GM12878 (cell line): ENCODE data around the gene RNPC3. TPM values are rescaled to one million over a fixed set of nuclear protein-coding genes. Genes with fewer than 3 reads are reported as not detected.

Experiments used
- ATAC-seq: fragments of 200-7000 bp; cut with Tn5 transposase; 3 replicates; pipeline ENCODE4 v1.9.1; 2020; ENCODE audit warnings: mild to moderate bottlenecking, moderate library complexity
- BruUV-seq: library from RNA; stranded (reverse); fragments of 400-500 nt; replicated peaks from 2 replicates; lab custom pipeline; 2021; lab: Mats Ljungman, UMichigan
- CTCF ChIA-PET: fragments of 300-600 bp; sonication (Branson Sonifier 250); formaldehyde crosslinking; extraction: SDS; loops from one replicate; lab custom pipeline; 2021; ENCODE audit warnings: inconsistent platforms; lab: Yijun Ruan, JAX
- POLR2A ChIA-PET: fragments of 350-600 bp; formaldehyde crosslinking; extraction: SDS; loops from one replicate; lab custom pipeline; 2021; ENCODE audit warnings: inconsistent platforms; lab: Charles Lee
- RAD21 ChIA-PET: fragments of 300-600 bp; sonication (Branson Sonifier 250); formaldehyde crosslinking; loops from one replicate; lab custom pipeline; 2023; ENCODE audit warnings: antibody characterized with exemption; ENCODE audit not compliant: unreplicated experiment; lab: Charles Lee
- SMC1A ChIA-PET: fragments of 300-600 bp; sonication (Branson Sonifier 250); formaldehyde crosslinking; loops from one replicate; lab custom pipeline; 2023; ENCODE audit not compliant: unreplicated experiment, uncharacterized antibody; lab: Charles Lee
- DNase-seq: peaks from one replicate; pipeline ENCODE4 v3.0.0-alpha.2; 2011; ENCODE audit warnings: low read depth, low spot score
- FAIRE-seq: peaks from 3 replicates; lab custom pipeline; 2011; peaks lifted over from hg19 to GRCh38; lab: Jason Lieb, UNC
- H2AFZ ChIP-seq: 2 replicates; pipeline ENCODE4 v1.6.0; 2011; ENCODE audit warnings: low read depth, low read length, control low read depth; ENCODE audit not compliant: control insufficient read depth
- H3K27ac ChIP-seq: 2 replicates; pipeline ENCODE4 v1.5.1; 2011; ENCODE audit warnings: control low read depth; ENCODE audit not compliant: control insufficient read depth, insufficient read depth
- H3K27me3 ChIP-seq, 2 experiments: replicated peaks in 1 of 2; 2 replicates each; pipeline versions ENCODE4 v1.6.0 to v1.6.1; 2011; ENCODE audit warnings: low read length in 1 of 2; ENCODE audit not compliant: control insufficient read depth in 2 of 2, insufficient read depth in 2 of 2
- H3K36me3 ChIP-seq, 2 experiments: 2 replicates each; pipeline ENCODE4 v1.5.1; 2011; ENCODE audit warnings: low read length in 1 of 2; ENCODE audit not compliant: control insufficient read depth in 2 of 2, insufficient read depth in 2 of 2
- H3K4me1 ChIP-seq: 2 replicates; pipeline ENCODE4 v1.6.1; 2011; ENCODE audit warnings: mild to moderate bottlenecking, low read length, moderate library complexity, mixed read lengths; ENCODE audit not compliant: control insufficient read depth, insufficient read depth
- H3K4me2 ChIP-seq: 2 replicates; pipeline ENCODE4 v1.6.0; 2011; ENCODE audit warnings: control low read depth; ENCODE audit not compliant: control insufficient read depth, insufficient read depth
- H3K4me3 ChIP-seq: fragments of 200-600 bp; sonication (generic); 2 replicates; pipeline ENCODE4 v1.5.1; 2016
- H3K79me2 ChIP-seq: 2 replicates; pipeline ENCODE4 v1.6.0; 2011; ENCODE audit warnings: low read length; ENCODE audit not compliant: control insufficient read depth, insufficient read depth
- H3K9ac ChIP-seq: 2 replicates; pipeline ENCODE4 v1.8.0; 2011; ENCODE audit warnings: low read length, control low read depth, mixed read lengths; ENCODE audit not compliant: control insufficient read depth, insufficient read depth
- H3K9me3 ChIP-seq: replicated peaks from 3 replicates; pipeline ENCODE4 v1.5.1; 2011; ENCODE audit warnings: mild to moderate bottlenecking, low read length; ENCODE audit not compliant: control insufficient read depth, insufficient read depth
- H4K20me1 ChIP-seq: 2 replicates; pipeline ENCODE4 v1.6.0; 2011; ENCODE audit not compliant: control insufficient read depth, insufficient read depth
- BCL11A ChIP-seq: IDR thresholded peaks from 2 replicates; pipeline ENCODE4 v1.6.1; 2011; ENCODE audit warnings: low read depth, low read length
- BHLHE40 ChIP-seq, 2 experiments: fragments of 450-650 bp in 1 of 2; IDR thresholded peaks; 2 replicates each; pipeline ENCODE4 v1.6.1; 2011 to 2017; ENCODE audit warnings: low read depth in 2 of 2, borderline replicate concordance in 1 of 2, improper control_type of control experiment in 1 of 2, low read length in 1 of 2, mild to moderate bottlenecking in 1 of 2
- EED ChIP-seq: sonication (generic); IDR thresholded peaks from 2 replicates; pipeline ENCODE4 v1.6.1; 2016; ENCODE audit warnings: antibody characterized with exemption, low read depth
- EZH2 ChIP-seq: IDR thresholded peaks from 2 replicates; pipeline ENCODE4 v1.6.1; 2012; ENCODE audit warnings: low read depth, mild to moderate bottlenecking, control low read depth, inconsistent platforms, low read length, borderline replicate concordance; ENCODE audit not compliant: control insufficient read depth
- NR2F1 ChIP-seq: fragments of 450-650 bp; conservative IDR thresholded peaks from 2 replicates; pipeline ENCODE4 v1.6.1; 2017; ENCODE audit warnings: mild to moderate bottlenecking
- SMAD1 ChIP-seq: fragments of 450-650 bp; IDR thresholded peaks from 2 replicates; pipeline ENCODE4 v1.6.1; 2018; ENCODE audit warnings: mild to moderate bottlenecking, low read depth; ENCODE audit not compliant: partially characterized antibody
- SMC3 ChIP-seq: IDR thresholded peaks from 2 replicates; pipeline ENCODE4 v1.6.1; 2011; ENCODE audit warnings: low read length, improper control_type of control experiment, borderline replicate concordance
- STAT3 ChIP-seq: IDR thresholded peaks from 2 replicates; pipeline ENCODE4 v1.6.1; 2011; ENCODE audit warnings: low read depth, low read length, improper control_type of control experiment
- in situ Hi-C: fragments of 300-500 bp; cut with MboI; formaldehyde crosslinking; loops from 9 replicates; pipeline ENCODE4 v1.14.3; 2018; ENCODE audit warnings: mixed read lengths
- intact Hi-C: fragments of 100-400 bp; cut with micrococcal nuclease; formaldehyde crosslinking; loops from one replicate; pipeline ENCODE4 v1.14.2; 2022; ENCODE audit not compliant: unreplicated experiment
- polyA plus RNA-seq, 11 experiments: library from polyadenylated mRNA; depleted of rRNA in 4 of 11; unstranded in 6 of 11; stranded (reverse) in 5 of 11; fragments of >200 nt; fragmentation: Nextera tagmentation in 4 of 11; fragmentation: Illumina TruSeq in 1 of 11; extraction: Ambion mirVana in 4 of 11; extraction: Trizol in 1 of 11; gene quantifications; 1 replicate in 1 of 11; 2 replicates in 10 of 11; pipeline versions ENCODE4 v1.2.1 to v1.2.3, GENCODE V29; 2011 to 2016; ENCODE audit warnings: inconsistent platforms in 2 of 11, missing spikeins in 2 of 11, low read depth in 1 of 11
- total RNA-seq, 4 experiments: library from RNA; depleted of rRNA in 3 of 4; stranded (reverse); fragments of >200 nt in 3 of 4; fragmentation: Illumina TruSeq in 1 of 4; extraction: Trizol in 1 of 4; gene quantifications; 2 replicates each; pipeline versions ENCODE4 v1.2.1 to v1.2.3, GENCODE V29; 2013 to 2021
- TF ChIP-seq, protein P1 (sequence below): IDR thresholded peaks from 2 replicates; pipeline ENCODE4 v1.6.1; 2011; ENCODE audit warnings: borderline replicate concordance, low read depth, mild to moderate bottlenecking, moderate library complexity, mixed read lengths, low read length; ENCODE audit not compliant: insufficient read depth; ENCODE audit errors: extremely low read length
- TF ChIP-seq, protein P2 (sequence below): IDR thresholded peaks from 2 replicates; pipeline ENCODE4 v1.6.1; 2012; ENCODE audit warnings: low read length, inconsistent platforms

Gene RNPC3
- total and polyA plus RNA-seq, 10 of the 15 experiments (the other 5 are each of a cell fraction or from before 2014, with no cell fraction given) = 11.4 to 53.7 (median 22.7) TPM

DNA sequence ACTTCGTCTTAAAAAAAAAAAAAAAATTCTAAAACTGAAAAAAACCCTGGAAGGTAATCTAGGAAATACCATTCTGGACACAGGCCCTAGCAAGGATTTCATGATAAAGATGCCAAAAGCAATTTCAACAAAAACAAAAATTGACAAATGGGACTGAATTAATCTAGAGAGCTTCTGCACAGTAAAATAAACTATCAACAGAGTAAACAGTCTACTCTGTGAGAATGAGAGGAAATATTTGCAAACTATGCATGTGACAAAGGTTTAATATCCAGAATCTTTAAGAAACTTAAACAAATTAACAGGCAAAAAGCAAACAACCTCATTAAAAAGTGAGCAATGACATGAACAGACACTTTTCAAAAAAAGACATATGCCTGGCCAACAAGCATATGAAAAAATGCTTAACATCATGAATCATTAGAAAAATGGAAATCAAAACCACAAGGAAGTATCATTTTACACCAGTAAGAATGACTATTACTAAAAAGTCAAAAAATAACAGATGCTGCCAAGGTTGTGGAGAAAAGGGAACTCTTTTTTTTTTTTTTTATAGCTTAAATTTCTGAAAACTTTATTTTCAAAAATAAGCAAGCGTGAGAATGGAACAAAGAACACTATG is 29.4 kb upstream of the RNPC3 start (continued):
- TF ChIP-seq EED (no peak), SMAD1 (no peak)
- TF ChIP-seq, protein P1, sequence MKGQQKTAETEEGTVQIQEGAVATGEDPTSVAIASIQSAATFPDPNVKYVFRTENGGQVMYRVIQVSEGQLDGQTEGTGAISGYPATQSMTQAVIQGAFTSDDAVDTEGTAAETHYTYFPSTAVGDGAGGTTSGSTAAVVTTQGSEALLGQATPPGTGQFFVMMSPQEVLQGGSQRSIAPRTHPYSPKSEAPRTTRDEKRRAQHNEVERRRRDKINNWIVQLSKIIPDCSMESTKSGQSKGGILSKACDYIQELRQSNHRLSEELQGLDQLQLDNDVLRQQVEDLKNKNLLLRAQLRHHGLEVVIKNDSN = no peak

DNA sequence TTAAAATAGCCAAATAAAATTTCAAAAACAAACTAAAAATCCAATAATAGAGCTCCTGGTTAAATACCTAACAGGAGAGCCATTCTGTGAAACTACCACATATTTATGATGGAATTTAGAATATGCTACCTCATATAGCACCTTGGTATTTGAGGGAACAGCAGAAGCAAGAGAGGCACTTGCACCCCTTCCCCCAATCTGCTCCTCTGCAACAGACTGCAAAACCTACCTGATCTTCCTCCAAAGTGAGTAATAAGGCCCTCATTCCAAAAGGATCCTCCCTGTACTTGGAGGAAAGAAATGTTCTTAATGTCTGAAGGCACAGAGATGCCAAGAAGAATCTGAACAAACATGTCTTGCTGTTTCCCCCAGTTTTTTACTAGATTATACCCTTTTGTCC is 28.1 kb upstream of the RNPC3 start:
- H3K4me1 ChIP-seq = no peaks in the 10 kb centered on the region
- no peak overlapping the region for H2AFZ ChIP-seq
- H3K36me3 ChIP-seq = no peaks in the 10 kb centered on the region
- TF ChIP-seq BCL11A (no peak), NR2F1 (no peak), SMC3 (no peak), EZH2 (no peak), BHLHE40 (IDR thresholded peaks at IDR 0.05; ENCODE audit: borderline replicate concordance in 1 of 2, low read depth in 2 of 2, low read length in 1 of 2) (no peak), STAT3 (no peak)
- TF ChIP-seq, protein P2, sequence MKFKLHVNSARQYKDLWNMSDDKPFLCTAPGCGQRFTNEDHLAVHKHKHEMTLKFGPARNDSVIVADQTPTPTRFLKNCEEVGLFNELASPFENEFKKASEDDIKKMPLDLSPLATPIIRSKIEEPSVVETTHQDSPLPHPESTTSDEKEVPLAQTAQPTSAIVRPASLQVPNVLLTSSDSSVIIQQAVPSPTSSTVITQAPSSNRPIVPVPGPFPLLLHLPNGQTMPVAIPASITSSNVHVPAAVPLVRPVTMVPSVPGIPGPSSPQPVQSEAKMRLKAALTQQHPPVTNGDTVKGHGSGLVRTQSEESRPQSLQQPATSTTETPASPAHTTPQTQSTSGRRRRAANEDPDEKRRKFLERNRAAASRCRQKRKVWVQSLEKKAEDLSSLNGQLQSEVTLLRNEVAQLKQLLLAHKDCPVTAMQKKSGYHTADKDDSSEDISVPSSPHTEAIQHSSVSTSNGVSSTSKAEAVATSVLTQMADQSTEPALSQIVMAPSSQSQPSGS = no peak
- H3K9me3 ChIP-seq = no peaks in the 10 kb centered on the region
- ChIA-PET RAD21 (no interaction called here), SMC1A (no interaction called here), POLR2A (no interaction called here), CTCF (no interaction called here)
- intact Hi-C loops = no loop called here
- H3K9ac ChIP-seq = no peak overlapping the region
- no peaks in the 10 kb centered on the region for H3K27me3 ChIP-seq
- DNase-seq (no peak), FAIRE-seq (no peak), ATAC-seq (no peak)
- in situ Hi-C loops = no loop called here
- no peaks in the 10 kb centered on the region for H4K20me1 ChIP-seq
- H3K79me2 ChIP-seq = no peaks in the 10 kb centered on the region
- no peak overlapping the region for H3K27ac ChIP-seq
- H3K4me3 ChIP-seq = no peak overlapping the region
- no TSS peak for BruUV-seq
- no peak overlapping the region for H3K4me2 ChIP-seq
